ENCODE data around the gene PCDH9.

Gene PCDH9

DNA sequence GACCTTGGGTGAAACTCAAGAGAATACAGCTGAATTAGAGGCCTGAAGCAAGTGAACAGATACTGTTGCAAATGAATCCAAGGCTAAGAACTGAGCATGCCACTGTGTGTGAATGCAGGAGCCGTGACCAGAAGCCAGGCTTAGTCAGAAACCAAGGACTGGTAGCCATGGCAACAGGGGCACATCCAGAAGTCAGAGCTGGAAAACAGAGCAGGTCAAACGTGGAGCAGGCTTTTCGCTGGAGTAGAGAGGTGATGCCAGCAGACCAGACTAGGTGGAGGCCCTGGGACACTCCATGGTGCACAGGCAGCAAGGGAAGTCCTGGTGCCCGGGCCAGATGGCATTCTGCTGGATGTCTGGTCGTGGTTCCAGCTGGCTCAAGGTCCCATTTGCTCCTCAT, 564.1 kb downstream of the PCDH9 start:
- TF ChIP-seq EZH2 (IDR thresholded peaks at IDR 0.05; ENCODE audit: borderline replicate concordance, low read length), result no peak
- TF ChIP-seq, protein P1, sequence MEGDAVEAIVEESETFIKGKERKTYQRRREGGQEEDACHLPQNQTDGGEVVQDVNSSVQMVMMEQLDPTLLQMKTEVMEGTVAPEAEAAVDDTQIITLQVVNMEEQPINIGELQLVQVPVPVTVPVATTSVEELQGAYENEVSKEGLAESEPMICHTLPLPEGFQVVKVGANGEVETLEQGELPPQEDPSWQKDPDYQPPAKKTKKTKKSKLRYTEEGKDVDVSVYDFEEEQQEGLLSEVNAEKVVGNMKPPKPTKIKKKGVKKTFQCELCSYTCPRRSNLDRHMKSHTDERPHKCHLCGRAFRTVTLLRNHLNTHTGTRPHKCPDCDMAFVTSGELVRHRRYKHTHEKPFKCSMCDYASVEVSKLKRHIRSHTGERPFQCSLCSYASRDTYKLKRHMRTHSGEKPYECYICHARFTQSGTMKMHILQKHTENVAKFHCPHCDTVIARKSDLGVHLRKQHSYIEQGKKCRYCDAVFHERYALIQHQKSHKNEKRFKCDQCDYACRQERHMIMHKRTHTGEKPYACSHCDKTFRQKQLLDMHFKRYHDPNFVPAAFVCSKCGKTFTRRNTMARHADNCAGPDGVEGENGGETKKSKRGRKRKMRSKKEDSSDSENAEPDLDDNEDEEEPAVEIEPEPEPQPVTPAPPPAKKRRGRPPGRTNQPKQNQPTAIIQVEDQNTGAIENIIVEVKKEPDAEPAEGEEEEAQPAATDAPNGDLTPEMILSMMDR (IDR thresholded peaks at IDR 0.05; ENCODE audit: low read length), result no peak
- Histone ChIP-seq H3K4me2 (ENCODE audit: low read length) (no peak overlapping the region), H3K9ac (ENCODE audit: low read length) (no peak overlapping the region), H3K4me1 (ENCODE audit: insufficient read depth, low read length, severe bottlenecking) (peaks cover 21% of the 10 kb centered on the region), H3K27me3 (ENCODE audit: insufficient read depth, low read length) (no peaks in the 10 kb centered on the region), H3K9me2 (ENCODE audit: low read depth, low read length) (no peaks in the 10 kb centered on the region), H3K9me3 (ENCODE audit: low read length) (0 out of 2 replicates have a peak, but pooled peaks cover 1% of the 10 kb centered on the region), H3K79me2 (ENCODE audit: insufficient read depth, low read length) (no peaks in the 10 kb centered on the region), H3K36me3 (ENCODE audit: insufficient read depth, low read length) (no peaks in the 10 kb centered on the region; the same call in 1 of the 2 replicates), H2AFZ (ENCODE audit: low read length) (peak overlapping the region; percentile 4; the same call in 1 of the 2 replicates), H3K27ac (ENCODE audit: low read depth, low read length, poor library complexity, severe bottlenecking) (no peak overlapping the region), H3K4me3 (ENCODE audit: low read depth, low read length, poor library complexity, severe bottlenecking) (no peak overlapping the region), H3F3A (ENCODE audit: insufficient read depth, low read length) (no peaks in the 10 kb centered on the region), H4K20me1 (ENCODE audit: insufficient read depth, low read length) (no peaks in the 10 kb centered on the region)

DNA sequence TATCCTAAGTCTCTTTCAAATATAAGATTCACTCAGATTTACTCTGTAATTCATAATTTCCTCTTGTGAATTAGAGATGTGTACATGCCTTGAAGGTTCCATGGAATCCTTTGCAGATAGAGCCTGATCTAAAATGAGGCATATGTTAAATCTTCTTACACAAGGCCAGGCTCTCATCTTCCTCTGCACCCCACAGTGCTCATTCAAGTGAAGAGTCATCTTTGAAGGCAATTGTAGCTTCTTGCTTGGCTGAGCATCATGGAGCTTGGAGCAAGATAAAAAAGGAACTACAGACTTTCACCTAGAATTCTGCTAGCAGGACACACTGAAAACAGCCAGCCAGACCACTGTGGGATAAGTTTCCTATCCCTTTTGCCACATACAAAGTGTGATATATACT, 566.4 kb downstream of the PCDH9 start:
- Histone ChIP-seq H2AFZ (ENCODE audit: low read length) (no peak overlapping the region), H3K4me2 (ENCODE audit: low read length) (no peak overlapping the region)

DNA sequence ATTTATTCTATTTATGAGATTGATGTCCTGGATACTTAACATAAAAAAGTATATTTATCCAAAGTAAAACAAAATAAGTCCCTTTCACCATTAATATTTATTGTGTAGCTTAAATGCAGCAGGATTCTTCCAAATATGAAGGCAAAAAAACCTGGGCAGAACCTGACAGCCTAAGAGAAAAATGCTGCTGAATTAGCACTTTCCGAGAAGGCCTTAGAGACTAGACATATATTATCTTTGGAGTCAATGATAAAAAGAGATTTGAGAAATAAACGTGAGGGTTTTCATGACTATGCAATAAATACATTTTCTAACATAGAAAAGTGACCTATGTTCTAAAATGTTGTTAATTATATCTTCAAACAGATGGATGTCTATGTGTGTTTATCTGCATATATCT, 566.9 kb downstream of the PCDH9 start:
- Histone ChIP-seq H3K9me3 (ENCODE audit: low read length) (no peaks in the 10 kb centered on the region), H3K27me3 (ENCODE audit: insufficient read depth, low read length) (no peaks in the 10 kb centered on the region), H3K4me1 (ENCODE audit: insufficient read depth, low read length, severe bottlenecking) (peaks cover 48% of the 10 kb centered on the region), H4K20me1 (ENCODE audit: insufficient read depth, low read length) (no peaks in the 10 kb centered on the region), H3K79me2 (ENCODE audit: insufficient read depth, low read length) (no peaks in the 10 kb centered on the region), H3K9ac (ENCODE audit: low read length) (no peak overlapping the region), H3K27ac (ENCODE audit: low read depth, low read length, poor library complexity, severe bottlenecking) (no peak overlapping the region), H3F3A (ENCODE audit: insufficient read depth, low read length) (no peaks in the 10 kb centered on the region; the same call in 1 of the 2 replicates), H3K9me2 (ENCODE audit: low read depth, low read length) (no peaks in the 10 kb centered on the region), H2AFZ (ENCODE audit: low read length) (no peak overlapping the region), H3K36me3 (ENCODE audit: insufficient read depth, low read length) (no peaks in the 10 kb centered on the region), H3K4me2 (ENCODE audit: low read length) (no peak overlapping the region), H3K4me3 (ENCODE audit: low read depth, low read length, poor library complexity, severe bottlenecking) (no peak overlapping the region)
- TF ChIP-seq EZH2 (IDR thresholded peaks at IDR 0.05; ENCODE audit: borderline replicate concordance, low read length), result no peak
- TF ChIP-seq, protein P1 (IDR thresholded peaks at IDR 0.05; ENCODE audit: low read length), result no peak

More for the DNA sequence above, 566.4 kb downstream of the PCDH9 start:
- no peak overlapping the region for H3K9ac ChIP-seq (ENCODE audit: low read length)
- H3K9me3 ChIP-seq (ENCODE audit: low read length), result no peaks in the 10 kb centered on the region
- H4K20me1 ChIP-seq (ENCODE audit: insufficient read depth, low read length), result no peaks in the 10 kb centered on the region
- no peaks in the 10 kb centered on the region for H3K79me2 ChIP-seq (ENCODE audit: insufficient read depth, low read length)
- H3K4me3 ChIP-seq (ENCODE audit: low read depth, low read length, poor library complexity, severe bottlenecking), result no peak overlapping the region
- no peaks in the 10 kb centered on the region; the same call in 1 of the 2 replicates for H3F3A ChIP-seq (ENCODE audit: insufficient read depth, low read length)
- H3K27ac ChIP-seq (ENCODE audit: low read depth, low read length, poor library complexity, severe bottlenecking), result no peak overlapping the region
- H3K36me3 ChIP-seq (ENCODE audit: insufficient read depth, low read length), result no peaks in the 10 kb centered on the region
- no peaks in the 10 kb centered on the region for H3K27me3 ChIP-seq (ENCODE audit: insufficient read depth, low read length)
- H3K9me2 ChIP-seq (ENCODE audit: low read depth, low read length), result no peaks in the 10 kb centered on the region
- peaks cover 43% of the 10 kb centered on the region for H3K4me1 ChIP-seq (ENCODE audit: insufficient read depth, low read length, severe bottlenecking)
- TF ChIP-seq, protein P1 (IDR thresholded peaks at IDR 0.05; ENCODE audit: low read length), result no peak
- no peak for TF ChIP-seq EZH2 (IDR thresholded peaks at IDR 0.05; ENCODE audit: borderline replicate concordance, low read length)

Data from OCI-LY1 (cell line).